ENCODE results near the gene TMC7.
"Not testable (repeated sequence)": the region's sequence is repeated elsewhere in the genome, so short reads cannot be mapped to it uniquely, and the experiment has no call there.

The TMC7 gene

DNA sequence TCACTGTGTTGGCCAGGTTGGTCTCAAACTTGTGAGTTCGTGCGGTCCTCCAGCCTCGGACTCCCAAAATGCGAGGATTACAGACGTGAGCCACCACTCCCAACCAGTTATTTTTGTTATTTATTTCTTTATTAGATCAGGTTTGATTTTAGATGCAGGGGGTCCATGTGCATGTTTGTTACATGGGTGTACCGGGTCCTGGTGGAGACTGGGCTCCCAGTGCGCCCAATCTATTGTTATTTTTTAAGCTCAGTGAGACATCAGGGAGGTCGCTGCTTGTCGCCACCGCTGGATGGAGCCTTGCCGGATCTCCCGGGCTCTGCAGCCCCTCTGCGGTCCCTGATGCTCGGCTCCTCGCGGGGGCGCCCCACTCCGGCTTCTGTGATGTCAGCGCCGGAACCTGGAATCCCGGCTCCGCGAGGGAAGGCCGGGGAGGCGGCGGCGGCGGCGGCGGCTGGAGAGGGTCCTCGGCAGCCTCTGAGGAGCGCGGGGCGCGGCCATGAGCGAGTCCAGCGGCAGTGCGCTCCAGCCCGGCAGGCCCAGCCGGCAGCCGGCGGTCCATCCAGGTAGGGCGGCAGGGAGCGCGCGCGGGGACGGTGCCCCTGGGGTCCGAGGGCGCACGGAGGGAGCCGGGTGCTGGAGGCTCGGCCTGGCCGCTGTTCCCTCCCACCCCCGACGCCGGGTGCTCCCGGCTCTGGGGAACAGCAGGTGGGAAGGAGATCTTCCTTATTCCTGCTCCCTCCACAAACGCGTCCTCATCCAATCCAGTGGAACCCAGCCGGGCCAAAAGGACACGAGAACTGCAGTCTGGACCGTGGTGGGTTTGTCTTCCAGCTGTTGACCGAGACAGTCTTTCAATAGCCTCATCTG is at the start of gene TMC7:
Gene TMC7 (plus strand): TSS at position 370 of the 870 bp plus-strand sequence. CDS start 130 bp downstream, at position 500.
- no peak for FAIRE-seq

DNA sequence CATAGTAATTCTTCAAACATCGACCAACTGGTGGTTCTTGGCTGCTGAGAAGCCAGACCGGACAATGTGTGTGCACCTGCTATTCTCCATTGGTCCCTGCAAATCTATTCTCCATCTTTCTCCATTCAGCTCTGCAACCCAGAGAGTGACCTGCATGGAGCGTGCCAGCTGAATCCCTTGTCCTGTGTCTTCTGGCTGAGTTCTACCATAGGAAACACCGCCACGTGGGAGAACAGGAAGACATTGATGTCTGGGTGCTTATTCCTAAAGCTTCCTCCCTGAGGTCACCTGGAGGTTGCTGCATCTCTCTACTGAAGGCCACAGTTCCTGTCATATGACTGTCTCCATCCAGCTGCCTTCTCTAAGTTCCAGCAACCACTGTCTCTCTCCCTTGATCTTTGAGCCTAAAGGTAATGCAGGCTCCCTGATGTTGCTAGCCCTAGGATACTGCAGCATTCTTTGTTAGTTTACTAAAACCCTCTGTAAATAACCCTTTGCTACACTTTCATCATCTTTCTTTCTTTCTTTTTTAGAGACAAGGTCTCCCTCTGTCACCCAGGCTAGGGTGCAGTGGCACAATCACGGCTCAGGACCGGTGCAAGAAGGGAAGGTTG is 46.9 kb upstream of the TMC7 start:
- FAIRE-seq = no peak

DNA sequence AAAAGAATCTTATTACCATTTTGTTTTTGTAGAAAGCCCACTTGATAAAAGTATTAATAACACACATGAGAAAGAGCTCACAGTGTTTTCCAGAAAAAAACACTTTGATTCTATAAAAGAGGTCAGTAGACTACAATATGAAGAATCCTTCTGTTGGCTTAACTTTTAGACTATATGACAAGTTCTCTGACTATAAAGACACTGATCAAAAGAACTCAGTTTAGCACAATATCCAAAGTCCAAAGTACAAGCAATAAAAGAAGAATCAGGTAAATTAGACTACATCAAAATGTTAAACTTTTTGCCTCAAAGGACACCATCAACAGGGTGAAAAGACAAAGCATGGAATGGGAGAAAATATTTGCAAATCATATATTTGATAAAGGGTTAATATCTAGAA is 46.3 kb upstream of the TMC7 start:
- peak; percentile 60 for FAIRE-seq

DNA sequence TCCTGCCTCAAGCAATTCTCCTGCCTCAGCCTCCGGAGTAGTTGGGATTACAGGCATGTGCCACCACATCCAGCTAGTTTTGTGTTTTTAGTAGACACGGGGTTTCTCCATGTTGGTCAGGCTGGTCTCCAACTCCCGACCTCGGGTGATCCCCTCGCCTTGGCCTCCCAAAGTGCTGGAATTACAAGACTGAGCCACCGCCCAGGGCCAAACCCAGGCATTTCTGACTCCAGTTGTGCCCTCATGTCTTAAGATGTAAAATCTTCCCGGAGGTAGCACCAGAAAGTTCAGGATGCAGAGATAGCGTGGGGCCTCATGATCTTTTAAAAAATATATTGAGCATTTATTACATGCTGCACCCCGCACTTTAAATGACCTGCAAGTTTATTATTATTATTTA is 44.7 kb upstream of the TMC7 start:
- no peak for FAIRE-seq

DNA sequence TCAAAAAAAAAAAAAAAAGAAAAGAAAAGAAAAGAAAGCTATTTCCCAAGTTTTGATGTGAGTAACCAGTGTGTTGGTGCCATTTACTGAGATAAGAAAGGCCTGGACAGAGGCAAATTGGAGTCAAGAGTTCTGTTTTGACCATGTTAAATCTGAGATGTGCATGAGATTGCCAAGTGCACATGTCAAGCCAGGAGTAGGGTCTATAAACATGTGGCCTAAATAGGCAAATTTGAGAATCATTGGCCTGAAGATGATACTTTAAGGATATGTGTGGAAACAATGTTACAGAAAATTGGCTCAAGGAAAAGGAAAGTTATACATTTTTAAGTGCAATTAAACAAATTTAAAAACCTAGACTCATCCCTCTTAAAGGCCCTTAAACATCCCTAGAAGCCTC is 42.3 kb upstream of the TMC7 start:
- FAIRE-seq = no peak

DNA sequence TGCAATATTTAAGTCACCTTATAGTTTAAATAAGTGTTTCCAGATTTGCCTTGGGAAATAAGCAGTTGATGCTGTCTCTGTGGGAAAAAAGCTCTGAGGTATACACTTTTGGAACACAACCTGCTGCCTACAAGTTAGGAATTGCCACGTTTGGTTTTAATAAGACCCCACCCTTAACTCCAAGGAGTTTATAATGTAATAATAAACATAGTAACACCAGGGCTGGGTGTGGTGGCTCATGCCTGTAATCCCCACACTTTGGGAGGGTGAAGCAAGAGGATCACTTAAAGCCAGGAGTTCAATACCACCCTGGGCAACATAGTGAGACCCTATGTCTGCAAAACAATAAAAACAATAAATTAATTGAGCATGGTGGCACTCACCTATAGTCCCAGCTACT is 41.7 kb upstream of the TMC7 start:
- no peak for FAIRE-seq

DNA sequence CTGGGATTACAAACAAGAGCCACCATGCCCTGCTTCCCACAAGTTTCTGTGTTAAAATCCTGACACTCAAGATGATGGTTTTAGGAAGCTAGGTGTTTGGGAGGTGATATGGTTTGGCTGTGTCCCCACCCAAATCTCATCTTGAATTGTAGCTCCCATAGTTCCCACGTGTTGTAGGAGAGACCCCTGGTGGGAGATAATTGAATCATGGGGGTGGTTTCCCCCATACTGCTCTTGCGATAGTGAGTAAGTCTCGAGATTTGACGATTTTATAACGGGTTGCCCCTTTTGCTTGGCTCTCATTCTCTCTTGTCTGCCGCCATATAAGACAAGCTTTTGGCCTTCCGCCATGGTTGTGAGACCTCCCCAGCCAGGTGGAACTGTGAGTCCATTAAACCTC is 40.3 kb upstream of the TMC7 start:
- no peak for FAIRE-seq

DNA sequence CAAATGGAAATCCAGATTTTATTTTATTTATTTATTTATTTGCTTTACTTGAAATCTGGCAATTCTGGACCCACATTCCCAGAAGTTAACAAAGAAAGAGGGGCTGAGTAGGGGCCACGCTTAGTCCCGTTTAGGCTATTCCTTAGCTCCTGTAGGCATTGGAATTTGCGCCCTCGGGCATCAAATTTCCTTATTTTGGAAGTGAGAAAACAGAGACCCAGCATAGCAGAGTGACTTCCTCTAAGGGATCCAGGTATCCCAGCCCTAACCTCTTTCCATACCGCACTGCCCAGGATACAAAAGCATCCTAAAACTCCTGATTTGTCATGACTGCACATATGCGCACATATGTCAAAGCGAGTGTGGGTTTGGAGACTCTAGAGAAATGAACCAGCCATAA is 38.5 kb upstream of the TMC7 start:
- FAIRE-seq = no peak

DNA sequence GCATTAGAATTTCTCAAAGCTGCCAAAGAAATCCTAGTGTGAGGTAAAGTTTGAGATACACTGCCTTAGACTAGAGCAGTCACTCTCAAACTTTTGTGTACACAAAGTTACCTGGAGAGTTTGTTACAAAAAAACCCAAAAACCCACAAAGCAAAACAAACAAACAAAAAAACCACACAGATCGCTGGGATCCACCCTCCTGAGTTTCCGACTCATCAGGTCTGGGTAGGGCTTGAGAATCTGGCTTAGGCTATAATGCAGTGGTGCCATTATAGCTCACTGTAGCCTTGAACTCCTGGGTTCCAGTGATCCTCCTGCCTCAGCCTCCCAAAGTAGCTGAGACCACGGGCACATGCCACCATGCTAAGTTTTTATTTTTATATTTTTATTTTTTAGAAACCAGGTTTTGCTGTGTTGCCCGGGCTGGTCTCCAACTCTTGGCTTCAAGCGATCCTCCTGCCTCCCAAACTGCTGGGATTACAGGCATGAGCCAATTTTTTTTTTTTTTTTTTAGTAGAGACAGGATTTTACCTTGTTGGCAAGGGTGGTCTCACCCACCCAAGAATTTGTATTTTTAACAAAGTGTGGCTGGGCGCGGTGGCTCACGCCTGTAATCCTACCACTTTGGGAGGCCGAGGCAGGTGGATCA is 35.2 kb upstream of the TMC7 start:
- FAIRE-seq = no peak

DNA sequence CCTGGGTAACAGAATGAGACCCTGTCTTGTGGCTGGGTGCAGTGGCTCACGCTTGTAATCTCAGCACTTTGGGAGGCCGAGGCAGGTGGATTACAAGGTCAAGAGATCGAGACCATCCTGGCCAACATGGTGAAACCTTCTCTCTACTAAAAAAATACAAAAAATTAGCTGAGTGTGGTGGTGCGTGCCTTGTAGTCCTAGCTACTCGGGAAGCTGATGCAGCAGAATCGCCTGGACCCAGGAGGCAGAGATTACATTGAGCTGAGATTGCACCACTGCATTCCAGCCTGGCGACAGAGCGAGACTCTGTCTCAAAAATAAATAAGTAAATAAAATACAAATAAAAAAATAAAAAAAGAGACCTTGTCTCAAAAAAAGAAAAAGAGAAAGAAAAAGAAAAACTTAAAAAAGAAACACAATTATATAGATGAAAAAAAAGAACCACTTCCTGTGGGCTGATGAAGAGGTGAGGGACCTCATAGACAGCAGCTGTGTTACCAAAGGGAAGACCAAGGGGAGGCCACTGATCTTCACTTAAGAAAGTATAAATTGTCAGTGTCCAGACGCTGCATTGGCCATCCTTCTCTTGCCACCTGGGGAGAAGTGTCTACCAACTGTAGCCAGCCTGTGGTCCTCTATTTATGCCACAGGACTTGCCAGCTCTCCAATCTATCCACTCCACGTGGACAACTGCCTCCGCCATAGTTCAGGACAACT is 33.1 kb upstream of the TMC7 start:
- no peak for FAIRE-seq

DNA sequence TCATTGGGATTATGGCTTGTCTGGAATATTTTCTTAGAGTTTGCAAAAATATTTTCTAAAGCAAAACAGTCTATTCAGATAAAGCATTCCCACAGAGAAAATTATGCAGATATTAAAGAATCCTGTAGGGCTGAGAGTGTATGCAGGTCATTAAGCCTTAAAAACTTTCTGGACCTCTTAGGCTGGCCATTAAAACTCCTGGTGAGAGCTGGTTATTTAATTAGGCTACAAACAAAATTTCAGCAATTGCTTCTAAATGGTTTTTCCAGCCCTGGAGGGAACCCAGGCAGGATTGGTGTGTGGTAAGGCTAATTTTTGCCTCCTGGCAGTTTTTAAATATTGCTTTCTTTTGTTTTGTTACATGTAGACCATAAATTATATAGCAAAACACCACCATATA is 30.2 kb upstream of the TMC7 start:
- no peak for FAIRE-seq

DNA sequence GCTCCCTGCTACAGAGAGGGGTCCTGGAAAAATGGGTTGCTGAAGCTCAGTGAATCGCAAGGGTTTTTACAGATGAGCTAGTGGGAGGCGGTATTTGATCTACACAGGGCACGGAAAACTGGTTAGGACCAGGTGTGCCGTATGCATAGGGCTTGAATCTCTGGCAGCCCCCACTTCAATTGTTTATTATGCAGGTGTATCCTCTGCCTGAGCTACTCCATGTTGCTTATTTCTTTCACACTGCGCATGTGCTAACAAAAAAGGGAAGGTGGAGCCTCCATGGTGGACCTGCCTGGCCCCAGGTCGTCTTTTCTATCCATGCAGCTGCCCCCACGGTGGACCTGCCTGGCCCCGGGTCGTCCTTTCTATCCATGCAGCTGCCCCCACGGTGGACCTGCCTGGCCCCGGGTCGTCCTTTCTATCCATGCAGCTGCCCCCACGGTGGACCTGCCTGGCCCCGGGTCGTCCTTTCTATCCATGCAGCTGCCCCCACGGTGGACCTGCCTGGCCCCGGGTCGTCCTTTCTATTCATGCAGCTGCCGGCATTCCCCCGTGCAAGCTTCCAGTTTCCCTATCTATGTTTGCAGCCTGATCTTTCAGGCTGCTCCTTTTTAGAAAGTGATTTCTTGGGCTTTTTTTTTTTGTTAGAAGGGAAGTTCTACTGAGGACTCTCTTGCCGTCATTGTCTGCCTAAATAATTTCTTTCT is 27.7 kb upstream of the TMC7 start:
- not testable (repeated sequence) for FAIRE-seq

DNA sequence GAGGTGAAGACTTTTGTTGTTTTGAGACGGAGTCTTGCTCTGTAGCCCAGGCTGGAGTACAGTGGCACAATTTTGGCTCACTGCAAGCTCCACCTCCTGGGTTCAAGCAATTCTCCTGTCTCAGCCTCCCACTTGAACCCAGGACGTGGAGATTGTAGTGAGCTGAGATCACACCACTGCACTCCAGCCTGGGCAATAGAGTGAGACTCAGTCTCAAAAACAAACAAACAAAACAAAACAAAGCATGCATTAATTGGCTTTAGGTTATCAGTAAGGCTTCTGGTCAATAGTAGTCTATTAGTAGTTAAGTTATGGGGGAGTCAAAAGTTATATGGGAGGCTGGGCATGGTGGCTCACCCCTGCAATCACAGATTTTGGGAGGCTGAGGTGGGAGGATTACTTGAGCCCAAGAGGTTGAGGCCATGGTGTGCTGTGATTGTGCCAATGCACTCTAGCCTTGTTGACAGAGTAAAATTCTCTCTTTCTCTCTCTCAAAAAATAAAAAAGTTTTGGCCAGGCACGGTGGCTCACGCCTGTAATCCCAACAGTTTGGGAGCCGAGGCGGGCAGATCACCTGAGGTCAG is 27.0 kb upstream of the TMC7 start:
- not testable (repeated sequence) for FAIRE-seq

DNA sequence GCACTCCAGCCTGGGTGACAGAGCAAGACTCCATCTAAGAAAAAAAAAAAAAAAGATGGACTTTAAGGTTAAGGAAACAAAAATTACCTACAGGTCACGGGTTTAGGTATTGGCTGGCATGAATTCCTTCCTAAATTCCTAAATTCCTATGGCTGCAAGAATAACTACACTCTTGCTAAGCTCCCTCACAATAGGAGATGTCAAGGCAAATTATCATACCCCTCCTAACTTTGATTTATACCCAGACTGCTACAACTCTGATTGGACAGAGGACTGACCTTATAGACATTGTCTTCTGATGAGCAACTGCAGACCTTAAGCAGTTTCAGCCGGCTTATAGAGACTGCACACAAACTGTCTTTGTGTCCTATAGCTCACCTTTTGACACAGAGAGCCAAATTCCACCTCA is 25.1 kb upstream of the TMC7 start:
- FAIRE-seq = no peak

DNA sequence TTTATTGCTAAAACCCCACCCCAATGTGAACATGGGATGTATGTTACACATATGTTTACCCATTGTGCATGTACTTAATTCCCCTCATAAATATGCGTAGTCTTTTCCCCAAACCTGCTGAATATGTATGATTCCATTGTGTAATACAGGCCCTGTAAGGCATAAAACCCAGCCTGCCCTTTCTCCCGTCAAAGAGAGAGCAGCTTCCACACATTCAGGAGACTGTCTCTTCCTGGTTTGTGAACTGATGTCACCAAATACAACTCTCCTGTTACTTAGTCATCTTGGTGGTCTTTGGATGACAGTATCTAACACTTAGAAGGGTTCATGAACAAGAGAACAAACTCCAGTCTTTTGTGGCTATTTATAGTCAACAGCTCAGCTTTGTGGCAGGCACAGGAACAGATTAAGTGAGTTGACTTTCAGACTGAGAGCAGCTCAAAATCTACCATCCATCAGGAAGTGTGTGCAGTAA is 24.7 kb upstream of the TMC7 start:
- no peak for FAIRE-seq

DNA sequence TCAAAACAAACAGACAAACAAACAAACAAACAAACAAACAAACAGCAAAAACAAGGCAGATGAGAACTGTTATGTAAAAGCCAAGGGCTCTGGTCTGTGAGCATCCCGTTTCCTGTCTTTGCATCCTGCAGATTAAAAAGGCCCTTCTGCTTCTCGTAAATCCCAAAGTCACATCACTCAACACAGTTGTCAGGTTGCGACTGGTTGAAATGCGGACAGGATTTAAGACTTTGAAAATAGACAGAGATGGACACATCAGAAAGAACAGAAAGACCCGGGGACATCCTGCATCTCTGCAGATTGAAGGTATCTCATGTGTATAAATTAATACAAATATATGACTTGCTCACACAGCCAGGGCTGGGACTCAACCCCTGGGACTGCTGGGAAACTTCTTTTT is 18.2 kb upstream of the TMC7 start:
- no peak for FAIRE-seq

DNA sequence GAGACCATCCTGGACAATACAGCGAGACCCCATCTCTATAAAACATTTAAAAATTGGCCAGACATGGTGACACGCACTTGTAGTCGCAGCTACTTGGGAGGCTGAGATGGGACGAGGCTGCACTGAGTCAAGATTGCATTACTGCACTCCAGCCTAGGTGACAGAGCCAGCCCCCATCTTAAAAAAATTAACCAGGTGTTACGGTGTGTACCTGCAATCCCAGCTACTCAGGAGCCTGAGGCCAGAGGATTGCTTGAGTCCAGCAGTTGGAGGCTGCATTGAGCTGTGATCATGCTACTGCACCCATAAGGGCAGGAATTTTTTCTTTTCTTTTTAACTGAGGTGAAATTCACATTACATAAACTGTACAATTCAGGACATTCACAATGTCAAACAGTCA is 16.9 kb upstream of the TMC7 start:
- no peak for FAIRE-seq

DNA sequence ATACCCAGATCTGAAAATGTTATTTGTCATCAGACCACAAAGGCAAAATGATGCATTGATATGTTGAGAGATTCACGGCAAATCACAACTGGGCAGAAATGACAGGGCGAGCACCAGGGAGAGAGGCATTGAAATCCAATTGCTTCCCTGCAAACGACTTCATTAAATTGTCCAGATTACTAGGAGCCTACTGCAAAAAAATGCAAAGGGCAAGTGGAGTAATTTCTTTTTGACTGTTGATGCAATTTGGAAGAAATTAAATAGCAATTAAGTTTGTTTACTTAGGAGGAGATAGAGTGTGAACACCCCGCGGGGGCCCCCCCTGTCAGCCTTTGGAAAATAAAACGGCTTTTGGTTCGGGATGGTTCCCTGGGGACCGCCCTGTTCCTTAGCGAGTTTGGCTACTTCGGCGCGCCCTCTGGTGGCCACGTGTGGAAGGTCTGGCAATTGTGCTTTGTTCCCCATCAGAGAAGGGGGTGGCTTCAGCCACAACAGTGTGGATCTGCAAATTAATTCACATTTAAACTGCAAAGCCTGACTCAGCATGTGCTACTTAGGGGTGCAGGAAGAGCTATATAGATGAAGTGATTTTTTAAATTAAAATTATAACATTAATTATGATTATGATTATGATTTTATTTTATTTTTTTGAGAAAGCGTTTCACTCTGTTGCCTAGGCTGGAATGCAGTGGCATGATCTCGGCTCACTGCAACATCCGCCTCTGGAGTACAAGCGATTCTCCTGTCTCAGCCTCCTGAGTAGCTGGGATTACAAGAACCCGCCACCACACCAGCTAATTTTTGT is 14.5 kb upstream of the TMC7 start:
- no peak for FAIRE-seq

DNA sequence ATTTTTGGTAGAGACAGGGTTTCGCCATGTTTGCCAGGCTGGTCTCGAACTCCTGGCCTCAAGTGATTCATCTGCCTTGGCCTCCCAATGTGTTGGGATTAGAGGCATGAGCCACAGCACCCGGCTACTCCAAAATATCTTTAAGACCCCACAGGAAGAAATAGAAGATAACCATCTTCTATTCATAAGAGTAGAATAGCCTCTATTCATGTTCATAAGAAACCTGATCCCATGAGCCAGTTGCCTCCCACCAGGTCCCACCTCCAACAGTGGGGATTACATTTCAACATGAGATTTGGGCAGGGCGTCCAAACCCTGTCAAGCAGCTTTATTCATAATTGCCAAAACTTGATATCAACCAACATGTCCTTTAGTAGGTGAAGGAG is 13.9 kb upstream of the TMC7 start:
- no peak for FAIRE-seq

DNA sequence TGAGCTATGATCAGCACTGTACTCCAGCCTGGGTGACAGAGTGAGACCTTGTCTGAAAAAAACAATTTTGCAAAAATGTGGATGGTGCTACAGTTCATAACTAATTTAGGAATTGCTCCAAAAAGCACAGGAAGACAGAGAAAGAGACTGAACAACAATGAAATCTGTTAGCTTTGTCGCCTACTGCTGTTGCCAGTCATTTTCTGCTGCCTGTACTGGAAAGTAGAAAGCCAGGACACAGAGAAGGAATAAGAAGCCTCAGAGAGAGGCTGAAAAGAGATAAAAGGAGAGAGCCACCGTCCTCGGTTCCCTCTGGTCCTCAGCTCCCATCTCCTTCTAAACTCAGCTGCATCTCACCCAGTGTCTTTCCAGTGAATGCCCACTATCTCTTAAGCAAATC is 8.6 kb upstream of the TMC7 start:
- no peak for FAIRE-seq

DNA sequence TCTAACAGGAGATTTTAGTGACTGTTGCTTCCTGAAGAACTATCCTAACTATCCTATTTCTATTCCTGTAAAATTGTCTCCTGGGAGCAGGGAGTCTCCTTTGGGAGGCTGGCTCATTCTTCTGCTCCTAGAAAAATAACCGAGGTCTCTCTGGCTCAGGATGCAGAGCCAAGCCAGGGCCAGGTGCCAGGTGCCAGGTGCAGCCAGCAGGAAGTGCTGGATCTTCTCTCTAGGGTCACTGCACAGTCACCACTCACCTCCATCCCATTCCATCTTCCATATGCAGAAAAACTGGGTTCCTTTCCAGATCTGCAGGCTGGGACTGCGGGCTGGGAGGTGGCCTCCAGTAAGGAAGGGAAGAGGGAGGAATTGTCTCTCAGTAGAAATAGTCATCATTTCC is 3.8 kb upstream of the TMC7 start:
- FAIRE-seq = no peak

All from colon (tissue), 2 donors.